HFF-Myc (cell line): ENCODE data around the gene LYZ.

Experiments used
- DNase-seq: peaks from one replicate; pipeline ENCODE4 v3.0.0-alpha.2; 2011; ENCODE audit warnings: low read depth; ENCODE audit errors: extremely low read depth
- H3K4me3 ChIP-seq: replicated peaks from 2 replicates; pipeline ENCODE4 v1.5.1; 2011; ENCODE audit warnings: low read depth, mild to moderate bottlenecking, control low read depth, low read length
- CTCF ChIP-seq: IDR thresholded peaks from 2 replicates; pipeline ENCODE4 v1.5.1; 2012; ENCODE audit warnings: mild to moderate bottlenecking, low read depth, low read length, control low read depth; ENCODE audit errors: missing control alignments

LYZ gene

GRCh38 chr12:69331519-69331908, 16.7 kb upstream of the LYZ start:
- no peak overlapping the region for H3K4me3 ChIP-seq
- no peak for DNase-seq
- TF ChIP-seq CTCF = no peak

GRCh38 chr12:69331909-69332684, 16.1 kb upstream of the LYZ start:
- TF ChIP-seq CTCF = no peak
- no peak for DNase-seq
- no peak overlapping the region for H3K4me3 ChIP-seq

- no peak for TF ChIP-seq CTCF
- no peak for DNase-seq
- H3K4me3 ChIP-seq = no peak overlapping the region
Measured at GRCh38 chr12:69332815-69333358, 15.3 kb upstream of the LYZ start.

GRCh38 chr12:69334158-69334557, 14.0 kb upstream of the LYZ start:
- no peak for TF ChIP-seq CTCF
- DNase-seq = no peak

GRCh38 chr12:69337311-69338090, 10.7 kb upstream of the LYZ start:
- TF ChIP-seq CTCF = no peak
- no peak for DNase-seq
- H3K4me3 ChIP-seq = no peak overlapping the region

More at GRCh38 chr12:69334158-69334557, 14.0 kb upstream of the LYZ start:
- no peak overlapping the region for H3K4me3 ChIP-seq

GRCh38 chr12:69338120-69338859, 9.9 kb upstream of the LYZ start:
- TF ChIP-seq CTCF = no peak
- DNase-seq = no peak
- H3K4me3 ChIP-seq = no peak overlapping the region
